DOHH2 (cell line): ENCODE results near the gene SHMT2.

Experiments
- H3F3A ChIP-seq: fragments of 200-600 bp; sonication (generic), shearing (Covaris generic); 2 replicates; pipeline ENCODE4 v1.6.0; 2016; ENCODE audit warnings: antibody characterized with exemption, mild to moderate bottlenecking; ENCODE audit not compliant: control insufficient read depth, insufficient read depth
- H3K27ac ChIP-seq: fragments of 200-600 bp; sonication (generic); 2 replicates; pipeline ENCODE4 v1.5.1; 2014; ENCODE audit warnings: low read depth, mild to moderate bottlenecking, low read length, moderate library complexity
- H3K27me3 ChIP-seq: fragments of 200-600 bp; sonication (generic); 2 replicates; pipeline ENCODE4 v1.6.1; 2014; ENCODE audit warnings: mild to moderate bottlenecking, low read length, mixed read lengths; ENCODE audit not compliant: control insufficient read depth
- H3K36me3 ChIP-seq: fragments of 200-600 bp; sonication (generic); 2 replicates; pipeline ENCODE4 v1.6.1; 2014; ENCODE audit warnings: mild to moderate bottlenecking, low read length, moderate library complexity, mixed read lengths; ENCODE audit not compliant: control insufficient read depth
- H3K4me1 ChIP-seq: fragments of 200-600 bp; sonication (generic); 2 replicates; pipeline ENCODE4 v1.6.1; 2014; ENCODE audit warnings: mild to moderate bottlenecking, low read length, mixed read lengths; ENCODE audit not compliant: control insufficient read depth
- H3K4me2 ChIP-seq: fragments of 200-600 bp; sonication (generic); 2 replicates; pipeline ENCODE4 v1.6.0; 2014; ENCODE audit warnings: mild to moderate bottlenecking, low read length, moderate library complexity
- H3K4me3 ChIP-seq: fragments of 200-600 bp; sonication (generic); 2 replicates; pipeline ENCODE4 v1.5.1; 2014; ENCODE audit warnings: mild to moderate bottlenecking, low read length, mixed read lengths
- H3K79me2 ChIP-seq: fragments of 200-600 bp; sonication (generic); 2 replicates; pipeline ENCODE4 v1.6.1; 2014; ENCODE audit warnings: mild to moderate bottlenecking, low read length, mixed read lengths; ENCODE audit not compliant: control insufficient read depth
- H3K9me2 ChIP-seq: fragments of 200-600 bp; sonication (generic); replicated peaks from 2 replicates; pipeline ENCODE4 v1.6.1; 2014; ENCODE audit warnings: mild to moderate bottlenecking, low read length, mixed read lengths; ENCODE audit not compliant: control insufficient read depth
- H3K9me3 ChIP-seq: fragments of 200-600 bp; sonication (generic); 2 replicates; pipeline ENCODE4 v1.6.1; 2014; ENCODE audit warnings: antibody characterized with exemption, low read length, mixed read lengths; ENCODE audit not compliant: control insufficient read depth, insufficient read depth
- H4K20me1 ChIP-seq: fragments of 200-600 bp; sonication (generic); 2 replicates; pipeline ENCODE4 v1.6.0; 2014; ENCODE audit warnings: low read depth, mild to moderate bottlenecking, antibody characterized with exemption, low read length, moderate library complexity; ENCODE audit not compliant: control insufficient read depth, insufficient read depth
- EZH2phosphoT487 ChIP-seq: fragments of 200-600 bp; sonication (generic); IDR thresholded peaks from 2 replicates; pipeline ENCODE4 v1.6.1; 2017; ENCODE audit warnings: borderline replicate concordance, mild to moderate bottlenecking, antibody characterized with exemption, low read length, moderate library complexity, mixed read lengths
- TF ChIP-seq, protein P1 (sequence below): fragments of 200-600 bp; sonication (generic); IDR thresholded peaks from one replicate; pipeline ENCODE4 v1.5.1; 2014; ENCODE audit warnings: antibody characterized with exemption, mild to moderate bottlenecking, low read depth, low read length; ENCODE audit not compliant: poor library complexity, severe bottlenecking

SHMT2 gene

DNA sequence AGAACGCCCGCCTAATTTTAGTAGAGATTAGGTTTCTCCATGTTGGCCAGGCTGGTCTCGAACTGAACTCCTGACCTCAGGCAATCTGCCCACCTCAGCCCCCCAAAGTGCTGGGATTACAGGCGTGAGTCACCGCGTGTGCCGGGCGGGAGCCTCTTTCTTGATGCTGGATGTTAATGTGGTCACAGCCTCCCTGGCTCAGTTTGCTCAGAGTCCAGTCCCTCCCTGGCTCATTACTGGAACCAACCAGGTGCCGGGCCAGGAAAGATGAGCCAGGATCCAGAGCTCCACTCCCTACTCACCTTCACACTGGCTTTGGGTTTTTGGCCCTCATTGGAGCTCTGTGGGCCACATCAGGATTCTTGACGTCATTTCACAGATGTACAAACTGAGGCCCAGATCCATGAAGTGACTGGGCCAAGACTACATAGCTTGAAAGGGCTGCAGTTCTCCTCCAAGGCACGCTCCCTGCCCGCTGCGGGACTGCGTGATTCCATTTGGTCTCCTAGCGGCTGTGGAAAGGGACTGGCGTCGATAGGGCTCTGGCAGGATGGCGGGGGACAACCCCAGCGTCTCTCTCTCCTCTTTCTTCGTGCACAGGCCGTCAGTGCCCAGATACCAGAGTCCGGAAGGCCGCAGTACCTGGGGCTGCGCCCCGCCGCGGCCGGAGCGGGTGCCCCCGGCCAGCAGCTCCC is 5.1 kb upstream of the SHMT2 start:
- Histone ChIP-seq H3K4me1 (peaks cover 95% of the 10 kb centered on the region), H3K4me2 (peak overlapping the region; percentile 91)

DNA sequence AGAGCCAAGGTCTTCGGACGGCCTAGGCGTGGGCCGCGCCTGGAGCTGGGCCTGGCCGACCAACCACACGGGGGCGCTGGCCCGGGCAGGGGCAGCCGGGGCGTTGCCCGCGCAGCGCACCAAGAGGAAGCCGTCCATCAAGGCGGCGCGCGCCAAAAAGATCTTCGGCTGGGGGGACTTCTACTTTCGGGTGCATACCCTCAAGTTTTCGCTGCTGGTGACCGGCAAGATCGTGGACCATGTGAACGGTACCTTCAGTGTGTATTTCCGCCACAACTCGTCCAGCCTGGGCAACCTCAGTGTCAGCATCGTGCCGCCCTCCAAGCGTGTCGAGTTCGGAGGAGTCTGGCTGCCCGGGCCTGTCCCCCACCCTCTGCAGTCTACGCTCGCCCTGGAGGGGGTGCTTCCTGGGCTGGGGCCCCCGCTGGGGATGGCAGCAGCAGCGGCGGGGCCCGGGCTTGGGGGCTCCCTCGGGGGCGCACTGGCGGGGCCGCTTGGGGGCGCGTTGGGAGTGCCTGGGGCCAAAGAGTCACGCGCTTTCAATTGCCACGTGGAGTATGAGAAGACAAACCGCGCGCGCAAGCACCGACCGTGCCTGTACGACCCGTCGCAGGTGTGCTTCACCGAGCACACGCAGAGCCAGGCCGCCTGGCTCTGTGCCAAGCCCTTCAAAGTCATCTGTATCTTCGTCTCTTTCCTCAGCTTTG is 4.4 kb upstream of the SHMT2 start:
- peak overlapping the region; percentile 95 for H3K27ac ChIP-seq
- no peaks in the 10 kb centered on the region for H3K27me3 ChIP-seq
- peak overlapping the region; percentile 76 for H3K4me3 ChIP-seq
- H3K9me3 ChIP-seq, result no peaks in the 10 kb centered on the region
- H3K79me2 ChIP-seq, result peaks cover 52% of the 10 kb centered on the region
- H3K4me1 ChIP-seq, result peaks cover 89% of the 10 kb centered on the region
- TF ChIP-seq EZH2phosphoT487, result no peak
- TF ChIP-seq, protein P1, sequence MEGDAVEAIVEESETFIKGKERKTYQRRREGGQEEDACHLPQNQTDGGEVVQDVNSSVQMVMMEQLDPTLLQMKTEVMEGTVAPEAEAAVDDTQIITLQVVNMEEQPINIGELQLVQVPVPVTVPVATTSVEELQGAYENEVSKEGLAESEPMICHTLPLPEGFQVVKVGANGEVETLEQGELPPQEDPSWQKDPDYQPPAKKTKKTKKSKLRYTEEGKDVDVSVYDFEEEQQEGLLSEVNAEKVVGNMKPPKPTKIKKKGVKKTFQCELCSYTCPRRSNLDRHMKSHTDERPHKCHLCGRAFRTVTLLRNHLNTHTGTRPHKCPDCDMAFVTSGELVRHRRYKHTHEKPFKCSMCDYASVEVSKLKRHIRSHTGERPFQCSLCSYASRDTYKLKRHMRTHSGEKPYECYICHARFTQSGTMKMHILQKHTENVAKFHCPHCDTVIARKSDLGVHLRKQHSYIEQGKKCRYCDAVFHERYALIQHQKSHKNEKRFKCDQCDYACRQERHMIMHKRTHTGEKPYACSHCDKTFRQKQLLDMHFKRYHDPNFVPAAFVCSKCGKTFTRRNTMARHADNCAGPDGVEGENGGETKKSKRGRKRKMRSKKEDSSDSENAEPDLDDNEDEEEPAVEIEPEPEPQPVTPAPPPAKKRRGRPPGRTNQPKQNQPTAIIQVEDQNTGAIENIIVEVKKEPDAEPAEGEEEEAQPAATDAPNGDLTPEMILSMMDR, result peak; percentile 92
- no peaks in the 10 kb centered on the region for H3K9me2 ChIP-seq
- peaks cover 19% of the 10 kb centered on the region for H3K36me3 ChIP-seq
- peaks cover 33% of the 10 kb centered on the region for H3F3A ChIP-seq
- H4K20me1 ChIP-seq, result no peaks in the 10 kb centered on the region
- H3K4me2 ChIP-seq, result peak overlapping the region; percentile 91

More for the DNA sequence above, 5.1 kb upstream of the SHMT2 start:
- Histone ChIP-seq H3K9me2 (no peaks in the 10 kb centered on the region), H3K4me3 (peak overlapping the region; percentile 76), H3K27me3 (no peaks in the 10 kb centered on the region), H3K36me3 (peaks cover 13% of the 10 kb centered on the region), H3K9me3 (no peaks in the 10 kb centered on the region), H3F3A (peaks cover 33% of the 10 kb centered on the region), H3K27ac (peak overlapping the region; percentile 95), H3K79me2 (peaks cover 51% of the 10 kb centered on the region), H4K20me1 (no peaks in the 10 kb centered on the region)
- TF ChIP-seq EZH2phosphoT487, result no peak
- TF ChIP-seq, protein P1, result no peak

- Histone ChIP-seq H3K4me1 (peaks cover 90% of the 10 kb centered on the region), H3F3A (peaks cover 33% of the 10 kb centered on the region), H3K9me3 (no peaks in the 10 kb centered on the region), H4K20me1 (peaks cover 4% of the 10 kb centered on the region; the same call in 1 of the 2 replicates), H3K9me2 (no peaks in the 10 kb centered on the region), H3K27me3 (no peaks in the 10 kb centered on the region), H3K4me3 (peak overlapping the region; percentile 76), H3K4me2 (peak overlapping the region; percentile 91), H3K79me2 (peaks cover 54% of the 10 kb centered on the region), H3K36me3 (peaks cover 25% of the 10 kb centered on the region), H3K27ac (peak overlapping the region; percentile 95)
- TF ChIP-seq, protein P1, result no peak
- no peak for TF ChIP-seq EZH2phosphoT487
Measured at GRCh38 chr12:57225680-57226210, 3.8 kb upstream of the SHMT2 start.
